Esophagus squamous epithelium (tissue), 4 donors: ENCODE measurements around the gene SERPINB8.

ENCODE experiments used
- POLR2A ChIP-seq, 4 donors: fragments of 450-650 bp; IDR thresholded peaks; one replicate each; pipeline ENCODE4 v1.6.1; 2017; ENCODE audit warnings: antibody characterized with exemption in 4 of 4, mild to moderate bottlenecking in 4 of 4, moderate library complexity in 3 of 4
- TF ChIP-seq, protein P1 (sequence below), 6 experiments: fragments of 450-650 bp in 4 of 6; fragments of 200-600 bp in 2 of 6; sonication (generic) in 2 of 6; IDR thresholded peaks; one replicate each; pipeline ENCODE4 v1.5.1; 2016 to 2019; ENCODE audit warnings: antibody characterized with exemption in 6 of 6, mild to moderate bottlenecking in 4 of 6, moderate library complexity in 4 of 6

DNA sequence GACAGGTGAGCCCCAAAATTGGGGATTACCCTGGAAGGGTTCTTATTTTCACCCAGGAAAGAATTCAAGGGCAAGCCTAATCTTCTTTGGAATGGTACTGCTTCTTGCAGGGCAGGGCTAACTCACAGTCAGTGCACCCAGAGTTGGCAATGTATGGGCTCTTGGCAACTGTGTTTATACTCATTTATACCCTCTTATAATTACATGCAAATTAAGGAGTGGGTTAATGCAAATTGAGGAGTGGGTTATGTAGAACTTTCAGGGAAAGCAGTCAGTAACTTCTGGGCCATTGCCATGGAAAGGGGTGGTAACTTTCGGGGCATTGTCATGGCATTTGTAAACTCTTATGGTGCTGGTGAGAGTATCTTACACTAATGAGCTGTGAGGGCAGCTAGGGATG is 59.2 kb downstream of the SERPINB8 start:
- TF ChIP-seq POLR2A (IDR thresholded peaks at IDR 0.05), result no peak
- TF ChIP-seq, protein P1, sequence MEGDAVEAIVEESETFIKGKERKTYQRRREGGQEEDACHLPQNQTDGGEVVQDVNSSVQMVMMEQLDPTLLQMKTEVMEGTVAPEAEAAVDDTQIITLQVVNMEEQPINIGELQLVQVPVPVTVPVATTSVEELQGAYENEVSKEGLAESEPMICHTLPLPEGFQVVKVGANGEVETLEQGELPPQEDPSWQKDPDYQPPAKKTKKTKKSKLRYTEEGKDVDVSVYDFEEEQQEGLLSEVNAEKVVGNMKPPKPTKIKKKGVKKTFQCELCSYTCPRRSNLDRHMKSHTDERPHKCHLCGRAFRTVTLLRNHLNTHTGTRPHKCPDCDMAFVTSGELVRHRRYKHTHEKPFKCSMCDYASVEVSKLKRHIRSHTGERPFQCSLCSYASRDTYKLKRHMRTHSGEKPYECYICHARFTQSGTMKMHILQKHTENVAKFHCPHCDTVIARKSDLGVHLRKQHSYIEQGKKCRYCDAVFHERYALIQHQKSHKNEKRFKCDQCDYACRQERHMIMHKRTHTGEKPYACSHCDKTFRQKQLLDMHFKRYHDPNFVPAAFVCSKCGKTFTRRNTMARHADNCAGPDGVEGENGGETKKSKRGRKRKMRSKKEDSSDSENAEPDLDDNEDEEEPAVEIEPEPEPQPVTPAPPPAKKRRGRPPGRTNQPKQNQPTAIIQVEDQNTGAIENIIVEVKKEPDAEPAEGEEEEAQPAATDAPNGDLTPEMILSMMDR (IDR thresholded peaks at IDR 0.05), result no peak
